ENCODE results near the gene COX6B2.
A peak's percentile ranks its signal among the peaks of the same experiment; 100 is the strongest.

COX6B2 gene

DNA sequence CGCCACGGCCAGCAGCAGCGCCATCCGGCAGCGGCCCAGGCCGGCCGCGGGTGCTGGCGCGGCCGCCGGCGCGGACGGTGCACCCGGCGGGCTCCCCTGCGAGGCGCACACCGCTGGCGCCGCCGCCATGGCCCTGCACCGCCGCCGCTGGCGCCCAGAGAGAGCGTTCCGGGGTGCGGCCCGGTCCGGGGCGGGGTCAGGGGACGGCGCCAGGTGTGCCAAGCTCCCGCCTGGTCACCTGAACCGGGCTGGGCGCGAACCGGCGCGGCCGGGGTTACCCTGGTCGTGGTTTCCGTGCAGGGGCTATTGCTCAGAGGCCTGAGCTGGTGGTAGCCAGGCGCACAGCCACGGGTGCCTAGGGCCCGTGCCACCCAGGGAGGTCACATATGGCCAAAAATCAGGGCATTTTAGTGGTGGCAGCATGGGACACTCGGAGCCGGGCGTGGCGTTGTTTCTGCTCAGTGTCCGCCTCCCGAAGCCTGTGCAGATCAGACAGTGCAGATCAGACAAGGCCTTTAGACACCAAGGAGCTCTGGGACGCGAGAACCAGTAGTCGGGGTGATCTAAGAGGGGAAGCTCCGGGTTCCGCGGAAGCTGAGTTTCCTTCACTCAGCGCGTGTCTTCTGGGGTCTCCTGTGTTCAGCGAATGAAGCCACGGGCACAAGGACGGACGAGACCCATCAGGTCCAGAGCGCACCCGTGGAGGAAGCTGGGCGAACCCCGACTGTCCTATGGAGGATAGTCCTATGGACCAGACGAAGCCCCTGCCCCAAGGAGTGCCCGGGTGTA is 29.8 kb upstream of the COX6B2 start, which contains the start of gene TMEM238:
TSS of gene TMEM238 (minus strand) at position 162 of the 789 bp plus-strand sequence. CDS start at position 129, 33 bp downstream.
- no peak for DNase-seq (ENCODE audit: low read depth)
- H3K4me3 ChIP-seq (ENCODE audit: low read depth, low read length) = peak within 1 kb of the TSS; percentile 96

DNA sequence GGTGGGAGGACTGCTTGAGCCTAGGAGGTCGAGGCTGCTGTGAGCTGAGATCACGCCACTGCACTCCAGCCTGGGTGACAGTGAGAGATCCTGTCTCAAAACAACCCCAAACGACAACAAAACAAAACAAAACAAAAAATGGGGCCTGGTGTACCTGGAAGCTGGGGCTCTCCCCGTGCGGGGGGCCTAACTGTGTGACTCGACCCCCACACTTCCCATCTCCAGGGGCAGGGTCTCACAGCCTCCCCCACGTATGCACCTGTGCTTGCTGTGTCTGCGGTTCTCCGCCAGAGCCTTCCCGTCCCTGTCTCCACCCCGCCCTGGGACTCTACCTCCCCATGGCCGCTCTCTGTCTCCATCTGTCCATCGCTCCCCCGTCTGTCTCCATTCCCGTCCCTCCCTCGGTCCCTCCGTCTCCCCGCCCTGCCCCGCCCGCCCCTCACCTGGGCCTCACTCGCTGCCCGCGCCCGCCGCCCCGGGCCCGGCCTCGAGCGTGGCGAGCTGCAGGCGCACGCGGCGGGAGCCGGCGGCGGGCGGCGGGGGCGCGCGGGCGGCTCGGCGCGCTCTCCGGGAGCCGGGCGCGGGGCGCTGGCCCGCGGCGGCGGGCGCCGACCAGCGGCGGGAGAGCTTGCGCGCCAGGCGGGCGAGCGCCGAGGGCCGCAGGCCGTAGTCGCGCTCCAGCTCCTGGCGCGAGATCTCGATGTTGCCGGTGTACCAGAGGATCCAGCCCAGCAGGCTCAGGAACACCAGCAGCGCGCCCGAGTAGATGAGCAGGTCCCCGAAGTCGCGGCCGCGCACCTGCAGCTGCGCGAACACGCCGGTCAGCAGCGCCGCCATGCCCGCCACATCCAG is 29.0 kb upstream of the COX6B2 start:
- no peak for DNase-seq (ENCODE audit: low read depth)
- peak overlapping the region; percentile 38 for H3K4me3 ChIP-seq (ENCODE audit: low read depth, low read length)

DNA sequence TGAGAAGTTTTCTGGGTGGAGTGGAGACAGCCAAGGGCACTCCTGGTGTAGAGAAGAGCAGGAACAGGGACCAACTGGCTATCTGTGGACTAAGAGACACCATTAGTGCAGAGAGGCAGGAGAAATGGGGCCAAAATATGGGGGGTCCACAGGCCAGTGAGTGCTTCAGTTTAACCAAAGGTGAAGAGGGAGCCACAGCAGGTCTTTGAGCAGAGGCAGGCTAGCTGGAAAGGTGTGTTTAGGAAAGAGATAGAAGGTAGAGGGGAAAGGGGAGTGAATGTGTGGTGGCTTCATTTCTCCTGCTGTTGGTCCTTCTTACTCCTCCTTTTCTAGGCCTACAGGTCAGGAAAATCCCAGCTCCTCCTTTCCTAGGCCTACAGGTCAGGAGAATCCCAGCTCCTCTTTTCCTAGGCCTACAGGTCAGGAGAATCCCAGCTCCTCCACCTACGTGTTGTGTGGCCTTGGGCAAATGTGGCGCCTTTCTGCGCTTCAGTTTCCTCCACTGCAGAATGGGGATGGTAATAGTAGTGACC is 28.1 kb upstream of the COX6B2 start:
- DNase-seq (ENCODE audit: low read depth) = no peak
- no peak overlapping the region for H3K4me3 ChIP-seq (ENCODE audit: low read depth, low read length)

DNA sequence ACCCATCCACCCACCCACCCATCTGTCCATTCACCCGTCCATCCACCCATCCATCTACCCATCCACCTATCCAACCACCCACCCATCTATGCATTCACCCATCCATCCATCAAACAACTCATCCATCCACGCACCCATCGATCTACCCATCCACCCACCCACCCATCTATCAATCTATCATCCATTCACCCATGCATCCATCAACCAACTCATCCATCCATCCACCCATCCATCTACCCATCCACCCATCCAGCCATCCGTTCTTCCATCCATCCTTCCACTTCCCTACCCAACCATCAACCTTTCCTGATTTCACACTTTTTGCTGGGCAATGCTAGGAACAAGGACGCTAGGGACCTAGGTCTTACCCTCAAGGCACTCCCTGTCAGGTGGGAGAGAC is 27.5 kb upstream of the COX6B2 start:
- H3K4me3 ChIP-seq (ENCODE audit: low read depth, low read length) = no peak overlapping the region
- DNase-seq (ENCODE audit: low read depth) = no peak

DNA sequence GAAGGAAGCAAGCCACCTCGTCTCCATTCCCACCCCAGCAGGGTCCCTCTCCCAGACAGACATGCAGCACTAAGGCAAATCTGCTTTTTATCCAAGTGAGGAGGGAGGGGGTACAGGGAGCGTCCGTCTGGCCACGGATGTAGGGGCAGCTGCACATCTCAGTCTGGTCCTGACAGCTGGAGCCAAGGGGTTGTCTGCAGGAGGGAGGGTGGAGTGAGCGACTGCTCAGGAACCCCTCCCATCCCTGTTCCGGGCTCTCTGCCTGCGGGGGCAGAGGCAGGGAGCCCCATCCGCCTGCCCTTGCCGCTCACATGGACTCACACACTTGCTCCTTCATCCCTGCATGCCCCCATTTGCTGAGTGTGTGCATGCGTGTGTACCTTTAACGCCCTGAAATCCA is 24.7 kb upstream of the COX6B2 start:
- no peak overlapping the region for H3K4me3 ChIP-seq (ENCODE audit: low read depth, low read length)
- DNase-seq (ENCODE audit: low read depth) = peak; percentile 40

DNA sequence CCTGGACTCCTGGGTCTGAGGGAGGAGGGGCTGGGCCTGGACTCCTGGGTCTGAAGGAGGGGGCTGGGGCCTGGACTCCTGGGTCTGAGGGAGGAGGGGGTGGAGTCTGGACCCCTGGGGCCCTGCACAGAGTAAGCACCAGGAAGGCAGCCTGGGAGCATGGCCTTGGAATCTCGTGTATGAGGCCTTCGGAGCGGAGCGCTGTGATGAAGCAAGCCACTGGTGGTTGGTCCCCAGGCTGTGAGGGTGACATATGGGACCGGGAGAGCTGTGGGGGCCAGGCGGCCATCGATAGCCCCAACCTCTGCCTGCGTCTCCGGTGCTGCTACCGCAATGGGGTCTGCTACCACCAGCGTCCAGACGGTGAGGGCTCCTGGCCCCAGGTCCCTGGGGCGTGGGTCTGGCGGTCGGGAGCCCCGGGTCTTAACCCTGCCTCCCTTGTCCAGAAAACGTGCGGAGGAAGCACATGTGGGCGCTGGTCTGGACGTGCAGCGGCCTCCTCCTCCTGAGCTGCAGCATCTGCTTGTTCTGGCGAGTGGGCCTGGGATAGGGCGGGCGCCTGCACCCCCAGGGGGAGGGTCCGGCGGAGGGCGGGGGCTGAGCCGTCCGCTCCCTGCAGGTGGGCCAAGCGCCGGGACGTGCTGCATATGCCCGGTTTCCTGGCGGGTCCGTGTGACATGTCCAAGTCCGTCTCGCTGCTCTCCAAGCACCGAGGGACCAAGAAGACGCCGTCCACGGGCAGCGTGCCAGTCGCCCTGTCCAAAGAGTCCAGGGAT is 23.0 kb upstream of the COX6B2 start:
- no peak for DNase-seq (ENCODE audit: low read depth)
- H3K4me3 ChIP-seq (ENCODE audit: low read depth, low read length) = no peak overlapping the region

DNA sequence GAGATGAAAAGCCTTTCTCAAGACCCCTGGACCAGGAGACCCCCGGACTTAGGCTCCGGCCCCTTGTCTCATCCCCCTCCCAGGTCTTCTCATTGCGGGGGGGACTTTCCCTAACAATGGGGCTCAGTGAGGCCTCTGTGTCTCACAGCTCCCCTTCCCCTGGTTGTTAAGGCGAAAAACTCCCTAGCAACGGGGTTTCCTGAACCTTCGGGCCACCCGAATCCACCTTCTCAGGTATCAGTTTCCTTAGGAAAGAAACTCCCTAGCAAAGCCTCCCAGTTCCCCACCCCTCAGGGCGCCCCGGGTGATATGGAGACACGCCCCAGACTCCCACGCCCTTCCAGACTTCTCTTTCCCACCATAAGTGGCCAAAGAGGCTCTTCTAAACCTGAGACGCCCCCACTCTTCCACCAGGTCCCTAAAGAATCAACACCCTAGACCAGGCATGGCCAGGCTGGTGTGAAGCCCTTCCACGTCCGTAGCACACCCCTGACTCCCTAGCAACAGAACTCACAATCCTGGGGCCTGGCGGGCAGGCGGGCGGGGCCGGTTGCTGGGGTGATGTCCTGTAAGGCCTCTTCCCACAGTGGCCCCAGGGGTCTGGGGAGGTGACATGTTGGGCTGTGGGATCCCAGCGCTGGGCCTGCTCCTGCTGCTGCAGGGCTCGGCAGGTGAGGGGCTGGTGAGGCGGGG is 21.9 kb upstream of the COX6B2 start, which contains the start of gene TMEM190:
TSS of gene TMEM190 (plus strand) at position 586 of the 693 bp plus-strand sequence. CDS start at position 614, 28 bp downstream.
- H3K4me3 ChIP-seq (ENCODE audit: low read depth, low read length) = no peak within 1 kb of the TSS
- DNase-seq (ENCODE audit: low read depth) = no peak

DNA sequence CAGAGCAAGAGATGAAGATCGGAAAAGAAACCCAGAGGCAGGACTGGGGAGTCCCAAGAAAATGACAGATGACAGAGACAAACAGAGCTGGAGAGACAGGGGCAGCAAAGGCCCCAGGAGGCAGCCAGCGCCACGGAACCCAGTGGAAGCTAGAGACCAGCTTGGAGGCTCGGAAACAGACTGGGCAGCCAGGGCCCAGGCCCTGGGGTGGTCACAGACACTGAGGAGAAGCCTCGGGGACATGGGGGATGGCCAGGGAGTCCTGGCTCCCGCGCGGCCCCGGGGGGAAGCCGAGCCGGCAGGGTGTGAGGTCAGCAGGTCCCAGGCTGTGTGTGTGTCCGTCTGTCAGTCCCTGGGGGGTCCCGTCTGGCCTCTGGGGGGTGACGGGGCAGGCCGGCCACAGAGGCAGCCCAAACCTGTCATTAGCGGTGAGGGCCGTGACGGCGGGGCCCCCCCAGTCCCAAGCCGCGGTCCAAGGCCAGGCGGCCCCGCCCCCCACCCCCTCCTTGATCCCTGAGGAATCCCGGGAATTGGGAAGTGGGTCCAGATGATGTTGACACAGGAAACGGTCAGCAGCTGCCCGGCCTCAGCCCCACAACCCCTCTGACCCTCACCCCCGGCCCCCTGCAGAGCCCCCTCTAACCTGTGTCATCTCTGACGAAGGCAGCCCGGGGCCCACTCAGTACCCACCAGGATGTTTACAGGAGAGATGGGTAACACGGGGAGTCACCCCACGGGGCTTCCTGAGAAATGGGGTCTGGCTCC is 19.7 kb upstream of the COX6B2 start:
- peak; percentile 26 for DNase-seq (ENCODE audit: low read depth)
- no peak overlapping the region for H3K4me3 ChIP-seq (ENCODE audit: low read depth, low read length)

DNA sequence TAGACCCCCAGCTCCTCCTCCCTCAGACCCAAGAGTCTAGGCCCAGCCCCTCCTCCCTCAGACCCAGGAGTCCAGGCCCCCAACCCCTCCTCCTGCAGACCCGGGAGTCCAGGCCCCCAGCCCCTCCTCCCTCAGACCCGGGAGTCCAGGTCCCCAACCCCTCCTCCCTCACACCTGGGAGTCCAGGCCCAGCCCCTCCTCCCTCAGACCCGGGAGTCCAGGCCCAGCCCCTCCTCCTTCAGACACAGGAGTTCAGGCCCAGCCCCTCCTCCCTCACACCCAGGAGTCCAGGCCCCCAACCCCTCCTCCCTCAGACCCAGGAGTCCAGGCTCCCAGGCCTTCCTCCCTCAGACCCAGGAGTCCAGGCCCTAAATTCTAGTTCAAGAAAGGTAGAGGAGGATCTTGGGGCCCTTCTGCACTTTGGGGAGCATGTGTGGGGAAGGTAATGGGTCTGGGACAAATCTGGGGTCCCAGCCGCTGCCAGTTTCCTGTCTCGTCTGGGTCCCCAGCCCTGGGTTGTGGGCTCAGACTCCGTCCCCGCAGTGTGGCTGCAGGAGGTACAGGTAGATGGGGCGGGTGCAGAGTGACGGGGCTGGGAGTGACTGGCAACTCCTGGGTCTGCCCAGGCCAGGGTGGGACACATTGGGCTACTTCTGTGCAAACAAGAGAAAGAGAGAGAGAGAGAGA is 18.9 kb upstream of the COX6B2 start:
- no peak overlapping the region for H3K4me3 ChIP-seq (ENCODE audit: low read depth, low read length)
- DNase-seq (ENCODE audit: low read depth) = no peak

DNA sequence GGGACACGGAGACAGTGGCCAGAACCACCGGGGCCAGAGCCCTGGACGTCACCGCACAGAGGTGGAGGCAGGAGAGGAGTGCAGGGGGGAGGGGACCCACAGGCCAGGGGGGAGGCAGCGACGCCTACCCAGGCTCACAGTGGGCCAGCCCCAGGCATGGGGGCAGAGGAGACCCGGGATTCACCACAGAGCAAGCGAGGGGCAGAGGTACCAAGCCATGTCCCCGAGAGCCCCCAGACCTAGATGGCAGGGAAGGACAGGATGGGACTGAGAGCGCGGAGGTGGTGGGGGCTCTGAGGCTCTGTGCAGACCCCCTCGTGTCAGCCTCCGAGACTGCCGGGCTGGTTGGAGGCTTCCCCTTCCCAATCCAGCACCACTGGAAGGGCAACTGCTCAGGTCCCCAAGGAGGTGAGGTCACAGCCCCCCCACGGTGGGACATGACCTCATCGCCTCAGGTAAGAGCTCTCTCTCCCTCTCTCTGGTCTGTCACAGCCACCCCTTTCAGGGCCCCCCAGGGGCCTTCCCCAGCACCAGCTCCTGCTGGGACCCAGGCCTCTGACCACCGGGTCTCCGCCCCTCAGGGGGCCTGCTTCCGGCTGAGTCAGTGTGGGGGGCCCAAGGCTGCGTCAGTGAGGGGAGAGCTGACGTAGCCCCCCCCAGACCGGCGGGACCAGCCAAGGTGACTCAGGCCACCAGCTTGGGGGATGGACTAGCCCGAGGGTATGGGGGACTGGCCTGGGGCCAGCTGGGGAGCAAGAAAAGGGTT is 18.0 kb upstream of the COX6B2 start:
- no peak overlapping the region for H3K4me3 ChIP-seq (ENCODE audit: low read depth, low read length)
- peak; percentile 55 for DNase-seq (ENCODE audit: low read depth)

DNA sequence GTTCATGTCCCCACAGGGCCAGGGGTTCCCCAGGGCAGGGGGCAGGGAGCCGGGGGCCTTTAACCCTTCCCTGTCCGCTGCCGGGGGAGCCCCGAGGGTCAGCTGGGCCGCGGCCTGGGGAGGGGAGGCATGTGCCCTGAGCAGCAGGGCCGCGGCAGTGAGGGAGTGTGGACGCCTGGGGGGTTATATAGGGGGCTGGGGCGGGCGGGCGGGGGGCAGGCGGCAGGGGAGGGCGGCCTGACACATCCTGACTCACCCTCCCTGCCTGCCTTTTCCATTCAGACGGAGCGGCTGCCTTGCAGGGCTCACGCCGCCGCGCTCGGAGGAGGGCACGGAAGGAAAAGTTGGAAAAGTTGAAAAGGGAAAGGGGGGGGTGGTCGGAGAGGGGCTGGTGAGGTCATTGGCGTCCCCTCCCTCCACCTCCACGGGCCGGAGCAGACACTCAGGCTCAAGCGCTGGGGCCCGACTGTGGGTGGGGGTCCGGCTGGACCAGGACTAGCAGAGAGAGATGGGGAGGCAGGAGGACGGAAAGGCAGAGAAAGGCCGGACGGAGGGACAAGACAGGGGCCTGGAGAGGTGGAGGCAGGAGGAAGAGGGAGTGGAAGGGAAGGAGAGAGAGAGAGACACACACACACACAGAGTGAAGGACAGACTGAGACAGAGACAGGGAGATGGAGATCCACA is 15.9 kb upstream of the COX6B2 start, which contains the start of gene IL11:
TSS of gene IL11 (minus strand) at position 159 of the 684 bp plus-strand sequence. CDS start at position 6, 153 bp downstream.
- H3K4me3 ChIP-seq (ENCODE audit: low read depth, low read length) = peak within 1 kb of the TSS; percentile 67
- no peak for DNase-seq (ENCODE audit: low read depth)

DNA sequence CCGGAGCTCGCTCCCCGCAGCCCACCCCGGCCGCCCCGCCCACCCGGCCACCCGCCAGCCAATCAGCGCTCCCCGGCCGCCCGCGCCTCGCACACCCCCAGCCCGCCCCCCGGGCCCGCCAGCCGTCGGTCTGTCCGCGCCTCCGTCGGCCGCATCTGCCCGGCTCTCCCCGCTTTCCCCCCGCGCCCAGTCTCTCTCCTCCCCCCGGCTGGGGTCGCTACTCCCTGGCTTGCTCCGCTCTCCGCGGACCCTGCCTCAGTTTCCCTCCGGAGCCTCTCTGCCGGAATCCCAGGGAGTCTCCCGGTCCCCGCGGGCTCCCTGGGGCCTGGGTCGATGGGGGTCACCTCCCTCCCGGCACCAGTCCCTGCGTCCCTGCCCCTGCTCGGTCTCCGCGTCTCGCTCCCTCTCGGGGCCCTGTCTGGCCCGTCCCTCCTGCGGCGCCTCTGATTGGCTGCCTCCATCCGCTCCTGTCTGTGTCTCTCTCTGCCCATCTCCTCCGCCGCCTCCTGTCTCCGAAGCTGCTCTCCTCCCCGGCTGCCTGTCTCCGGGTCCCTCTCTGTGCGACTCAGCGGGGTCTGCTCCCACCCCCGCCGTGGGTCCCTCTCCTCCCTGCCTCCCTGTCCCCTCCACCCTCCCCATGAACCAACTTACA is 15.3 kb upstream of the COX6B2 start:
- DNase-seq (ENCODE audit: low read depth) = no peak
- peak overlapping the region; percentile 67 for H3K4me3 ChIP-seq (ENCODE audit: low read depth, low read length)

DNA sequence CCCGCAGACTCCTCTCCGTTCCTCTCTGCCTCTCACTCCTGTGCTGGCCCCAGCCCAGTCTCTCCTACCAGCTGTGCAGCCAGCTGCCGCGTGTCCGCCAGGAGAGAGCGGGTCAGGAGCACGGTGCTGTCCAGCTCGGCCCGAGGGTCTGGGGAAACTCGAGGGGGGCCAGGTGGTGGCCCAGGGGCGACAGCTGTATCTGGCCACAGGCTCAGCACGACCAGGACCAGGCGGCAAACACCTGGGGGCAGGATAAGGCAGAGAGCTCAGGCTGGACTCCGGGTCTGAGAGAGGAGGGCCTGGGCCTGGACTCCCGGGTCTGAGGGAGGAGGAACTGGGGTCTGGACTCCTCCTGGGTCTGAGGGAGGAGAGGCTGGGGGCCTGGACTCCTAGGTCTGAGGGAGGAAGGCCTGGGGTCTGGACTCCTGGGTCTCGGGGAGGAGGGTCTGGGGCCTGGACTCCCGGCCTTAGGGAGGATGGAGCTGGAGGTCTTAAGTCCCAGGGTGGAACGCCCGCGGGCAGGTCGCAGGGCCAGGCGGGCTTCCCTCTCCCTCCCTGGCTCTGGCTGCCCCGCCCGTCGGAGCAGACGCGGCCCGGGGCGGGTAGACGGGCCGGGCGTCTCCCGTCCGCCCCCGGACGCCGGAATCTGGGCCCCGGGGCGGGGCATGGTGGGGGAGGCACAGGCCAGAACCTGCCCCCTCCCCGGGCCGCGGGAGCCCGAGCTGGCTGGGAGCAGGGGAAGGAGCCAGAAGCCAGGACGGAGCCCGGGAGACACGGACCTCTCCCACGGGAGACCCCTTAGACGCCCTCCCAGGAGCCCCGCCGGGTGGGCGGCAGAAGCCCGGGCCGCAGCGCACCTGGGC is 14.4 kb upstream of the COX6B2 start:
- H3K4me3 ChIP-seq (ENCODE audit: low read depth, low read length) = peak overlapping the region; percentile 67
- DNase-seq (ENCODE audit: low read depth) = no peak

DNA sequence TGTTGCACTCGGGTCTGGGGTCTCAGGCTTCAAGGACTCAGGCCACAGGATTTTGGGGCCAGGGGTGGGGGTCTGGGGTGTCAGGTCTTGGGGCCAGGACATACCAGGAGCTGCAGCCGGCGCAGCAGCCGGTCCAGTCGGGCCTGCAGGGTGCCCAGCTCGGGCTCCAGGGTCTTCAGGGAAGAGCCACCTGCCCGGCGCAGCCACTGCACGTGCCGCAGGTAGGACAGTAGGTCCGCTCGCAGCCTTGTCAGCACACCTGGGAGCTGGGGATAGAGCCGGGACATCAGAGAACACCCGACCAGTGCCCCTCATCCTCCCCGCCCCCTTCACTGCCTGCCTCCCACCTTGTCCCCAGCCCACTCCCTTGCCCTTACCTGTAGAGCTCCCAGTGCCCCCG is 13.6 kb upstream of the COX6B2 start:
- DNase-seq (ENCODE audit: low read depth) = no peak
- H3K4me3 ChIP-seq (ENCODE audit: low read depth, low read length) = peak overlapping the region; percentile 67

DNA sequence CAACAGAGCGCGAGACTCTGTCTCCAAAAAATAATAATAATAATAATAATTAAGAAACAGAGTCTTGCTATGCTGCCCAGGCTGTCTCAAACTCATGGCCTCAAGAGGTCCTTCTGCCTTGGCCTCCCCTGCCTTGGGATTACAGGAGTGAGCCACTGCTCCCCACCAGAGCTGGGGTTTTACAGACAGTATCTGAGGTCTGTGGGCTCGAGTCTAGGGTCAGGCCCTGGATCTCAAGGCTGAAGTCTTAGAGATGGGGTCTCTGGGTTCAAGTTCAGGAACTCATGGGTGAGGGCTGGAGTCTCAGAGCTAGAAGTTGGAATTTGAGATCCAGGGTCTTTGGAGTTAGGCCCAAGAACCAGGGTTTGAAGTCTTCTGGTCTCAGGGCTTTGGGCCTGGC is 12.3 kb upstream of the COX6B2 start:
- no peak overlapping the region for H3K4me3 ChIP-seq (ENCODE audit: low read depth, low read length)

More for the DNA sequence above, 12.3 kb upstream of the COX6B2 start:
- no peak for DNase-seq (ENCODE audit: low read depth)

All from skeletal muscle cell (primary cell).